NCI-H226 (cell line): Measurements from ENCODE around the gene ESYT2.
"Not testable (repeated sequence)": the region's sequence is repeated elsewhere in the genome, so short reads cannot be mapped to it uniquely, and the experiment has no call there.

ENCODE experiments used
- DNase-seq: peaks from one replicate; pipeline ENCODE4 v3.0.0-alpha.2; 2015

The ESYT2 gene

GRCh38 chr7:158829342-158830210 lies at the start of gene ESYT2:
ESYT2 (minus strand) TSS chr7:158829509; CDS start chr7:158829418, 91 bp downstream.
- peak; percentile 96 for DNase-seq

- DNase-seq = not testable (repeated sequence)
These were observed 49.1 kb upstream of the ESYT2 start for GRCh38 chr7:158878151-158879079.

GRCh38 chr7:158876984-158877383 lies 47.7 kb upstream of the ESYT2 start:
- no peak for DNase-seq

- DNase-seq = no peak
These were observed 40.6 kb upstream of the ESYT2 start for GRCh38 chr7:158869876-158870275.

GRCh38 chr7:158868764-158869410 lies 39.6 kb upstream of the ESYT2 start:
- DNase-seq = no peak

- DNase-seq = no peak
These were observed 38.1 kb upstream of the ESYT2 start for GRCh38 chr7:158867214-158867984.

GRCh38 chr7:158865977-158866376 lies 36.7 kb upstream of the ESYT2 start:
- no peak for DNase-seq

- no peak for DNase-seq
These were observed 36.2 kb upstream of the ESYT2 start for GRCh38 chr7:158865462-158865922.

GRCh38 chr7:158864833-158865232 lies 35.5 kb upstream of the ESYT2 start:
- DNase-seq = no peak

- DNase-seq = no peak
These were observed 35.2 kb upstream of the ESYT2 start for GRCh38 chr7:158864507-158864820.

GRCh38 chr7:158863611-158864506 lies 34.5 kb upstream of the ESYT2 start:
- DNase-seq = peak; percentile 40

GRCh38 chr7:158862985-158863610 lies 33.8 kb upstream of the ESYT2 start:
- DNase-seq = peak; percentile 25

- no peak for DNase-seq
These were observed 32.8 kb upstream of the ESYT2 start for GRCh38 chr7:158861936-158862704.

- no peak for DNase-seq
These were observed 31.9 kb upstream of the ESYT2 start for GRCh38 chr7:158861004-158861787.

GRCh38 chr7:158860394-158860793 lies 31.1 kb upstream of the ESYT2 start:
- no peak for DNase-seq

- no peak for DNase-seq
These were observed 29.5 kb upstream of the ESYT2 start for GRCh38 chr7:158858592-158859503.

GRCh38 chr7:158856883-158857668 lies 27.8 kb upstream of the ESYT2 start:
- DNase-seq = no peak
